ENCODE data around the gene ZCWPW1. TPM values are rescaled to one million over a fixed set of nuclear protein-coding genes. Genes with fewer than 3 reads are reported as not detected.

Gene ZCWPW1
- total and polyA plus RNA-seq, 7 donors, result 3.5 to 13.2 (median 5.5) TPM

GRCh38 chr7:100396421-100396982 lies 32.0 kb downstream of the ZCWPW1 start:
- Histone ChIP-seq H3K27ac (no peak overlapping the region), H3K27me3 (ENCODE audit: insufficient read depth in 3 of 3, low read length in 2 of 3) (no peaks in the 10 kb centered on the region), H3K9me3 (no peaks in the 10 kb centered on the region), H3K36me3 (ENCODE audit: insufficient read depth in 1 of 2, low read depth in 1 of 2) (peaks cover 0 to 1% of the 10 kb centered on the region in 2 donors), H3K4me1 (no peaks in the 10 kb centered on the region), H3K4me3 (no peak overlapping the region)
- ATAC-seq (no peak), DNase-seq (no peak)
- no peak for TF ChIP-seq CTCF (IDR thresholded peaks at IDR 0.05)
- 70 to 77% (median 76%) methylated on average over 9 of the region's 9 CpGs for WGBS, 3 donors
- intact Hi-C loops (cut with DNase I), result no loop called here

GRCh38 chr7:100394077-100394476 lies 34.4 kb downstream of the ZCWPW1 start:
- DNase-seq (no peak), ATAC-seq (no peak)
- intact Hi-C loops (cut with DNase I), result loop anchor here in 1 of 2 donors (5.0 kb wide), 1 partner anchor 37 kb away; the partner anchor contains the start of gene PILRB
- no peaks in the 10 kb centered on the region for H3K4me1 ChIP-seq
- H3K4me3 ChIP-seq, result no peak overlapping the region
- no peak overlapping the region for H3K27ac ChIP-seq
- H3K9me3 ChIP-seq, result no peaks in the 10 kb centered on the region
- H3K27me3 ChIP-seq (ENCODE audit: insufficient read depth in 3 of 3, low read length in 2 of 3), result no peaks in the 10 kb centered on the region
- 60 to 80% (median 78%) methylated on average over 2 of the region's 2 CpGs for WGBS, 3 donors
- no peak for TF ChIP-seq CTCF (IDR thresholded peaks at IDR 0.05)
- no peaks in the 10 kb centered on the region for H3K36me3 ChIP-seq (ENCODE audit: insufficient read depth in 1 of 2, low read depth in 1 of 2)

GRCh38 chr7:100393233-100393905 lies 35.1 kb downstream of the ZCWPW1 start:
- H3K4me3 ChIP-seq, result no peak overlapping the region
- no peak for DNase-seq
- no peaks in the 10 kb centered on the region for H3K36me3 ChIP-seq (ENCODE audit: insufficient read depth in 1 of 2, low read depth in 1 of 2)
- ATAC-seq, result no peak
- intact Hi-C loops (cut with DNase I), result loop anchor here in 1 of 2 donors (5.0 kb wide), 1 partner anchor 36 kb away; the partner anchor contains the start of gene PILRB
- 73 to 76% (median 75%) methylated on average over 4 of the region's 4 CpGs for WGBS, 3 donors
- no peaks in the 10 kb centered on the region for H3K4me1 ChIP-seq
- no peaks in the 10 kb centered on the region for H3K9me3 ChIP-seq
- no peak overlapping the region for H3K27ac ChIP-seq
- H3K27me3 ChIP-seq (ENCODE audit: insufficient read depth in 3 of 3, low read length in 2 of 3), result no peaks in the 10 kb centered on the region
- no peak for TF ChIP-seq CTCF (IDR thresholded peaks at IDR 0.05)

GRCh38 chr7:100390286-100391009 lies 38.1 kb downstream of the ZCWPW1 start:
- Histone ChIP-seq H3K4me3 (no peak overlapping the region), H3K9me3 (no peaks in the 10 kb centered on the region), H3K27ac (no peak overlapping the region), H3K4me1 (peaks cover 11% of the 10 kb centered on the region), H3K27me3 (ENCODE audit: insufficient read depth in 3 of 3, low read length in 2 of 3) (no peaks in the 10 kb centered on the region), H3K36me3 (ENCODE audit: insufficient read depth in 1 of 2, low read depth in 1 of 2) (no peaks in the 10 kb centered on the region)
- DNase-seq (no peak), ATAC-seq (no peak)
- TF ChIP-seq CTCF (IDR thresholded peaks at IDR 0.05), result no peak
- intact Hi-C loops (cut with DNase I), result loop anchor here in 1 of 2 donors (5.0 kb wide), 1 partner anchor 33 kb away; the partner anchor contains the start of gene PILRB
- WGBS, 3 donors, result 49 to 59% (median 50%) methylated on average over 3 of the region's 3 CpGs
